GM19395 (cell line): ENCODE measurements around the gene PPP2R1B.

Experiments used
- ATAC-seq: cut with Tn5 transposase; IDR thresholded peaks from one replicate; pipeline ENCODE4 v1.9.1; 2021; ENCODE audit warnings: mild to moderate bottlenecking, moderate library complexity; ENCODE audit not compliant: unreplicated experiment

Gene PPP2R1B

GRCh38 chr11:111698852-111699559, 67.2 kb downstream of the PPP2R1B start:
- ATAC-seq: no peak

DNA sequence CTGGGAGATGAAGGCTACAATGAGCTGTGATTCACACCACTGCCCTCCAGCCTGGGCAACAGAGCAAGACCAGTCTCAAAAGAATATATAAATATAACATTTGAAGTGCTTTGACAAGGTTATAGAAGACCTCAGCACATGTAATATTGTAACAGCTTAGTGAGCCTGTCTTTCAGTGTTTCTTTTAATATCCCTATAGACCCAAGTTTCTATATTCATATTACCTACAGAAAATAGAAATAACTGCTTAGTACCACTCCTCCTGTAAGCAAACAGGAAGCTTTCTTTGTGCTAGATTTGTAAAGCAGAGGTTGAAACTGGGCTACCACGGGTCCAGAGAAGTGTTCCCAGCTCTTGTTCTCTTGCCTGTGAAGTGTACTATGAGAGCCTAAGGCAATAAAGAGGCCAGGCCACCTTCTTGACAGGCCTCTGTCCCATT, 68.2 kb downstream of the PPP2R1B start:
- ATAC-seq: peak; percentile 71

DNA sequence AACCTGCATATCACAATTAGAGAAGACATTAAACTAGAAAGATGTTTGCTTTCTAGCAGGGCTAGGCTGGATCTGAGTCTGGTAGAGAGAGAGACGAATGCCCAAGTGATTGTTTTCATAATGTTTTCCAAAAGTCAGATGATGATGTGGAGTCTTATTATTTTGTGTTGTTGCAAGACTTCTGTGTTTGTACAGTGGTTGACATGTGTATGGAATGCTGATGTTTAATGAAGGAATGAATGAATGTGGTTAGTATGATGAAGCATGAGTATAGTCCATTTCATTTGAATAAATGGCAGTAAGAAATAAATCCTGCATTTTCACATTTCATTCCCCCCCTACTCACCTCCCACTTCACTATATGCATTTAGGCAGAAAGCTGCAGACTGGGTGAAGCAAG, 69.6 kb downstream of the PPP2R1B start:
- ATAC-seq: no peak

GRCh38 chr11:111694851-111695250, 71.3 kb downstream of the PPP2R1B start:
- no peak for ATAC-seq

GRCh38 chr11:111693224-111693937, 72.8 kb downstream of the PPP2R1B start:
- ATAC-seq: no peak

- no peak for ATAC-seq
Observed at GRCh38 chr11:111691741-111692140, 74.4 kb downstream of the PPP2R1B start.

DNA sequence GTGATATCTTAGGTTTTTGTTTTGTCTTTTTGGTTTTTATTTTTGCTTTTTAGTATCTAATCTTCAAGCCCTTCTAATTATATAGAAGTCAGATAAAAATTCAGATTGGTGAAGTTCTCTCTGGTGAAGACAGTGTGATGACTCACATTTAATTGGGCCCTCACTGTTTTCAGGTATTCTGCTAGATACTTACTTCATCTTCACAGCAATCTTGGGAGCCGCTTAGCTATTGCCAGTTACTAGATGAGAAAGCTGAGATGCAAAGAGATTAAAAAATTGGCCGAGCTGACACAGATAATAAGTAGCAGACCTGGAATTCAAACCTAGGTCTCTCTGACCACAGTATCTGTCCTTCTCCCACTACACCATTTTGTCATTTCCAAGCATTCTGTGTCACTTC, 75.0 kb downstream of the PPP2R1B start:
- no peak for ATAC-seq

- no peak for ATAC-seq
Observed at GRCh38 chr11:111688013-111688412, 78.2 kb downstream of the PPP2R1B start.

- ATAC-seq: no peak
Observed at GRCh38 chr11:111684251-111684650, 81.9 kb downstream of the PPP2R1B start.

DNA sequence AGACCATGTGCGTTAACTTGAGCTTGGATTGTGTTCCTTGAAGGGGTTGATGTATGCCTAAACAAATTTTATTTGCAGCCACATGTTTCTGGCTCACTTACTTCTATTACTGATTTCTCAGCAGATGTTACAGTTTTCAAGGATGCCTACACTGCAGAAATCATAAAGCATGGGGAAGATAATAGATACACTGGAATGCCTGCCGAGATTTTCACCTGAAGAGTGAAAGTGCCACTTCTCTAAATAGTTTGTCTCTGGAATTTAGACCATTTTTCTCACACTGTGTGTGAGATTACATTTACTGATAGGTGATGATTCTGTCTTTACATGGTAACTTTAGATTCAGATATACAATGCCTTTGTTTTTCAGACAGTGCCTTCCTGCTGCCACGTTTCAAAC, 82.4 kb downstream of the PPP2R1B start:
- ATAC-seq: no peak

DNA sequence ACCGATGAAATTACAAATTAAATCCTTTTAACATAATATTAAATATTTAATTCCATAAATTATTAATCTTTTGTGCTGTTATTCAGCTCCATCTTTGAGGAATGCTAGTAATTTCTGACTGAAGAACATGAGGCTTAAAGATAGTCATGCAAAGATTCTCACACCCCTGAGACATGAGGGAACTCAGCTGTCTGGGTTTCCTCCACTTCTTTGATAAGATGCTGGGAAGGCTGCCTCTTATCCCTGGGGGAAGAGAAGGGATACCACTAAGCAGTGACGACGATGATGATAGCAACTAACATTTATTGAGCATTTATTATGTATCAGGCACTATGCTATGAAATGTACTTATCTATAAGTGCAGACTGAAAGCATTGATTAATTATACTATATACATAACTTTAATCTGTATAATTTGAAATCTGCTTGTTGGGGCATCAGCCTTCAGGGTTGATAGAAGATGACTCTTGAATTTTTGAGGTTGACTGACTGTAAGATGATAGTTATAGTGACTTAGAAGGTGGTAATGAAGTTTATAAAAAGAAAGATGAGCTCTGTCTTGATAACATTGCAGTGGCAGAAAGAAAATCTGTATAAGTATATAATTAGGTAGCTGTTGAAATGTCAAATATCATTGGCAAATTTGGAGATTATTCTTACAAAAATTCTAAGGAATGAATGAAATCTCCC, 85.6 kb downstream of the PPP2R1B start:
- no peak for ATAC-seq
